HG03439 (cell line): ENCODE results near the gene TSPAN1.

Experiments used
- ATAC-seq: cut with Tn5 transposase; IDR thresholded peaks from one replicate; pipeline ENCODE4 v1.9.1; 2021; ENCODE audit warnings: mild to moderate bottlenecking, moderate library complexity; ENCODE audit not compliant: unreplicated experiment

TSPAN1 gene

GRCh38 chr1:46174448-46175231 is at the start of gene TSPAN1:
TSS of gene TSPAN1 (plus strand) at chr1:46175087. CDS start at chr1:46181108, 6,021 bp downstream.
- no peak for ATAC-seq

- no peak for ATAC-seq
These were observed 46.5 kb upstream of the TSPAN1 start for GRCh38 chr1:46128344-46128743.

- no peak for ATAC-seq
These were observed 44.8 kb upstream of the TSPAN1 start for GRCh38 chr1:46130121-46130520.

- ATAC-seq: no peak
These were observed 44.3 kb upstream of the TSPAN1 start for GRCh38 chr1:46130606-46131005.

- no peak for ATAC-seq
These were observed 43.8 kb upstream of the TSPAN1 start for GRCh38 chr1:46131093-46131492.

- no peak for ATAC-seq
These were observed 43.0 kb upstream of the TSPAN1 start for GRCh38 chr1:46131712-46132528.

- peak; percentile 86 for ATAC-seq
These were observed 42.2 kb upstream of the TSPAN1 start, which contains the start of gene PIK3R3 for GRCh38 chr1:46132529-46133180. TSS of gene PIK3R3 (minus strand) at chr1:46132629. CDS start at chr1:46131952, 677 bp downstream.

GRCh38 chr1:46133181-46133658 is 41.7 kb upstream of the TSPAN1 start:
- ATAC-seq: peak; percentile 54

- no peak for ATAC-seq
These were observed 41.0 kb upstream of the TSPAN1 start for GRCh38 chr1:46133781-46134350.

GRCh38 chr1:46134660-46135331 is 40.1 kb upstream of the TSPAN1 start:
- no peak for ATAC-seq

- no peak for ATAC-seq
These were observed 38.2 kb upstream of the TSPAN1 start for GRCh38 chr1:46136711-46137110.

GRCh38 chr1:46137916-46138315 is 37.0 kb upstream of the TSPAN1 start:
- ATAC-seq: no peak

GRCh38 chr1:46148318-46148717 is 26.6 kb upstream of the TSPAN1 start:
- ATAC-seq: no peak

GRCh38 chr1:46150085-46150484 is 24.8 kb upstream of the TSPAN1 start:
- no peak for ATAC-seq

GRCh38 chr1:46152016-46152415 is 22.9 kb upstream of the TSPAN1 start:
- ATAC-seq: no peak

GRCh38 chr1:46153228-46153627 is 21.7 kb upstream of the TSPAN1 start:
- ATAC-seq: no peak

- no peak for ATAC-seq
These were observed 21.2 kb upstream of the TSPAN1 start for GRCh38 chr1:46153732-46154131.

GRCh38 chr1:46157916-46158311 is 17.0 kb upstream of the TSPAN1 start:
- ATAC-seq: no peak

- no peak for ATAC-seq
These were observed 16.3 kb upstream of the TSPAN1 start for GRCh38 chr1:46158312-46159281.
